GM08714 (cell line): ENCODE results near the gene PDX1.

Experiments used
- H3K4me3 ChIP-seq: fragments of 200-500 bp; sonication (Bioruptor generic); 2 replicates; pipeline ENCODE4 v1.5.1; 2014; ENCODE audit warnings: mild to moderate bottlenecking, low read length, inconsistent platforms
- ZNF274 ChIP-seq: IDR thresholded peaks from 2 replicates; pipeline ENCODE4 v1.6.1; 2012; ENCODE audit warnings: mild to moderate bottlenecking, low read depth, low read length

PDX1 gene

GRCh38 chr13:27919934-27920676, at the start of gene PDX1:
Gene PDX1, plus strand, starts transcription at chr13:27920000. Its CDS starts 139 bp downstream, at chr13:27920139.
- peak within 1 kb of the TSS; percentile 58 for H3K4me3 ChIP-seq
- TF ChIP-seq ZNF274, result no peak

- no peak for TF ChIP-seq ZNF274
- no peak overlapping the region for H3K4me3 ChIP-seq
These were observed 41.5 kb upstream of the PDX1 start for GRCh38 chr13:27878274-27878673.

- no peak for TF ChIP-seq ZNF274
- H3K4me3 ChIP-seq, result no peak overlapping the region
These were observed 30.3 kb upstream of the PDX1 start for GRCh38 chr13:27889471-27889870.

GRCh38 chr13:27896726-27897125, 23.1 kb upstream of the PDX1 start:
- TF ChIP-seq ZNF274, result no peak
- H3K4me3 ChIP-seq, result no peak overlapping the region

GRCh38 chr13:27904719-27905118, 15.1 kb upstream of the PDX1 start:
- no peak for TF ChIP-seq ZNF274
- no peak overlapping the region for H3K4me3 ChIP-seq

GRCh38 chr13:27905650-27906049, 14.2 kb upstream of the PDX1 start:
- no peak for TF ChIP-seq ZNF274
- no peak overlapping the region for H3K4me3 ChIP-seq

GRCh38 chr13:27907121-27907787, 12.5 kb upstream of the PDX1 start:
- TF ChIP-seq ZNF274, result no peak

GRCh38 chr13:27909378-27909777, 10.4 kb upstream of the PDX1 start:
- no peak for TF ChIP-seq ZNF274
- no peak overlapping the region for H3K4me3 ChIP-seq

More at GRCh38 chr13:27907121-27907787, 12.5 kb upstream of the PDX1 start:
- no peak overlapping the region for H3K4me3 ChIP-seq

GRCh38 chr13:27911521-27911920, 8.3 kb upstream of the PDX1 start:
- H3K4me3 ChIP-seq, result no peak overlapping the region
- no peak for TF ChIP-seq ZNF274

GRCh38 chr13:27913160-27913559, 6.6 kb upstream of the PDX1 start:
- H3K4me3 ChIP-seq, result no peak overlapping the region
- TF ChIP-seq ZNF274, result no peak

GRCh38 chr13:27915301-27916207, 4.2 kb upstream of the PDX1 start:
- no peak for TF ChIP-seq ZNF274
- H3K4me3 ChIP-seq, result no peak overlapping the region

GRCh38 chr13:27917121-27917947, 2.5 kb upstream of the PDX1 start:
- peak overlapping the region; percentile 12; the same call in 1 of the 2 replicates for H3K4me3 ChIP-seq
- TF ChIP-seq ZNF274, result no peak
